ENCODE measurements around the gene RNF223. TPM values are rescaled to one million over a fixed set of nuclear protein-coding genes. Genes with fewer than 3 reads are reported as not detected.

RNF223 gene
- total and polyA plus RNA-seq, 8 donors: 0.05 to 0.37 (median 0.16) TPM; not detected in 2

DNA sequence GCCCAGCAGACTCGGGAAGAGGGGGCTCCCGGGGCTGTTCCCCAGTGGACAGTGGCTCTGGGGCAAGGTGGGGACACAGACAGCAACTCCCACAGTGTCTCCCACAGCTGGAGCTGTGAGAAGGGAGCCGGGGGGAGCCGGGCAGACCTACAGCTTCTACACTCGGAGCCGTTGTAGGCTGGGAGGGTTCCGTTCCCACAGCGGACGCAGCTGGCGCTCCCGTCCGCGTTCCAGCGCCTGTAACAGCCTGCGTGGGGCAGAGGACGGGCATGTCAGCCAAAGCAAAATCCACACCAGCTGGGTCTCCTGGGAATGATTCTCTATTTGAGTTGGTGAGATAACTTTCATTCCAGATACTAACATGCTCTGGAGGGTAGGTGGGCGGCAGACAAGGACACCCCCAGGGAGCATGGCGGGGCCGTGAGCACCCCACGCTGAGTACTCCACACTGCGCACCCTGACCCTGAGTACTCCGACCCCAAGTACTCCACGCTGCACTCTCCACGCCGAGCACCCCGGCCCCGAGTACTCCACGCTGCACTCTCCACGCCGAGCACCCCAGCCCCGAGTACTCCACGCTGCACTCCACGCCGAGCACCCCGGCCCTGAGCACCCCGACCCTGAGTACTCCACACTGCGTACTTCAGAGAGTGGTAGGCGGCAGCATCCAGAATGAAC is 13.4 kb upstream of the RNF223 start:
- Histone ChIP-seq H3K27me3 (no peaks in the 10 kb centered on the region), H3K27ac (no peak overlapping the region), H3K4me3 (no peak overlapping the region), H3K4me1 (no peaks in the 10 kb centered on the region), H3K9me3 (no peaks in the 10 kb centered on the region), H3K36me3 (no peaks in the 10 kb centered on the region)
- intact Hi-C loops (cut with DNase I): no loop called here
- TF ChIP-seq CTCF (IDR thresholded peaks at IDR 0.05): no peak
- ATAC-seq (no peak), FAIRE-seq (no peak), DNase-seq (peak in 1 of 6 donors; percentile 35)
- 92 to 93% methylated on average over 38 of the region's 38 CpGs for WGBS, 2 donors

DNA sequence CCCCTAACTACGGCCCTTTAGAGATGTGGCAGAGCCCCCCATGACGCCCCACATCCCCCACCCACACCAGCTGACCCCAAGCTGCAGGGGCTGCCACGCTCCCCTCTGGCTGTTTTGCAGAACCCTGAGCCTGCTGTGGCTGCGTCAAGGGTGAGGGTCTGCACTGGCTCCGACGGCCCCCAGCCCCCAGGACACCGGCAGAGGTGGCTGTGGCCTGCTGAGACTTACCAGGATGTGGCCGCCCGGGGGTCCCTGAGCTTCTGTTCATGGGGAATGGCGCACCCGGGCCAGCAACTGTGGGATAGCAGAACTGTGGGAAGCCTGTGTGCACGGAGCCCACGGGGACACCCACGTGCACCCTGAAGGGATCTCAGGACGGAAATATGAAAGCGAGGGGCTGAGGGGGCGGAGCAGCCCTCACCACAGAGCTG is 12.8 kb upstream of the RNF223 start:
- no peaks in the 10 kb centered on the region for H3K9me3 ChIP-seq
- no peak for TF ChIP-seq CTCF (IDR thresholded peaks at IDR 0.05)
- H3K4me1 ChIP-seq: no peaks in the 10 kb centered on the region
- FAIRE-seq (no peak), DNase-seq (peak in 2 of 6 donors; percentile 42 to 60), ATAC-seq (no peak)
- H3K36me3 ChIP-seq: no peaks in the 10 kb centered on the region
- no peak overlapping the region for H3K27ac ChIP-seq
- H3K4me3 ChIP-seq: no peak overlapping the region
- WGBS, 2 donors: 90 to 91% methylated on average over 16 to 17 of the region's 17 CpGs
- intact Hi-C loops (cut with DNase I): no loop called here
- no peaks in the 10 kb centered on the region for H3K27me3 ChIP-seq

DNA sequence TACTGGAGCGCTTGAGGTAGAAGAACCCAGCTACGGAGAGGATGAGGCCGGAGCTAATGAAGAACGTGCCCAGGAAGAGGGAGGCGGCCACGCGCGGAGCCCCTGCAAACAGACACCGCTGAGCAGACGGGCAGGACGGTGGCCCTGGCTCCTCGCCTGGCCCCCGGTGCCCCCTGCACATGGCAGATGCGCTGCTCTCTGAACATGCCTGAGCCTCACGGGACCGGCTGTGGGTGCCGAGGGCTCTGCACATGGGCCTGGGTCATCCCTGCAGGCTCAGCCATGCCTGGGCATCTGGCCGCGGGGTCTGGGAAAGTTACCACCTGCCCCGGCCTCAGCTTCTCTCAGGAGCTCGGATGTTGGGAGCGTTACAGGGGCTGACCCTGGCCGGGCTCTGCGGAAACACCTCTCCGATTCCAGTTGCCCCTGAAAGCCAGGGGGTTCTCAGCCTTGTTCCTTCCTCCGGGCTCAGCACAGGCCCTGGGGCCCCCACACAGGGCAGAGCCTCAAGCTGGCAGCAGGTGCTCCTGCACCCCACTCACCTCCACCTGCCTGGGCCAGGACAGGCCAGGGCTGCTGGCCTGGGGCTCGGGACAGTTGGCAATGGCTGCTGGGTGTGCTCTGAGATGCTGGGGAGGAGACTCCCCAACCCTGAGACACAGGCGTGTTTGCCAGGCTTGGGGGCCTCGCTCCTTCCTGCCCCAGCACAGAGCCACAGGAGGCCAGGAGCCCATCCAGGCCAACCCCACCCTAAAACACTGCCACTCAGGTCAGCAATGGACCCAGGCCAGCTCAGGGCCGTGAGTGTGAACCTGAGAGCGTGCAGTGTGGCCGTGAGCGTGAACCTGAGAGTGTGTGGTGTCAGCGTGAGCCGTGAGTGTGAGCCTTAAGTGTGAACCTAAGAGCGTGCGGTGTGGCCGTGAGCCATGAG is 12.1 kb upstream of the RNF223 start:
- DNase-seq: peak in 3 of 6 donors; percentile 26 to 62 (median 54)
- 90 to 92% methylated on average over 38 of the region's 38 CpGs for WGBS, 2 donors
- intact Hi-C loops (cut with DNase I): no loop called here
- ATAC-seq: no peak
- no peak for FAIRE-seq
- Histone ChIP-seq H3K4me3 (no peak overlapping the region), H3K4me1 (no peaks in the 10 kb centered on the region), H3K27me3 (no peaks in the 10 kb centered on the region), H3K27ac (no peak overlapping the region), H3K36me3 (no peaks in the 10 kb centered on the region), H3K9me3 (no peaks in the 10 kb centered on the region)
- TF ChIP-seq CTCF (IDR thresholded peaks at IDR 0.05): no peak

DNA sequence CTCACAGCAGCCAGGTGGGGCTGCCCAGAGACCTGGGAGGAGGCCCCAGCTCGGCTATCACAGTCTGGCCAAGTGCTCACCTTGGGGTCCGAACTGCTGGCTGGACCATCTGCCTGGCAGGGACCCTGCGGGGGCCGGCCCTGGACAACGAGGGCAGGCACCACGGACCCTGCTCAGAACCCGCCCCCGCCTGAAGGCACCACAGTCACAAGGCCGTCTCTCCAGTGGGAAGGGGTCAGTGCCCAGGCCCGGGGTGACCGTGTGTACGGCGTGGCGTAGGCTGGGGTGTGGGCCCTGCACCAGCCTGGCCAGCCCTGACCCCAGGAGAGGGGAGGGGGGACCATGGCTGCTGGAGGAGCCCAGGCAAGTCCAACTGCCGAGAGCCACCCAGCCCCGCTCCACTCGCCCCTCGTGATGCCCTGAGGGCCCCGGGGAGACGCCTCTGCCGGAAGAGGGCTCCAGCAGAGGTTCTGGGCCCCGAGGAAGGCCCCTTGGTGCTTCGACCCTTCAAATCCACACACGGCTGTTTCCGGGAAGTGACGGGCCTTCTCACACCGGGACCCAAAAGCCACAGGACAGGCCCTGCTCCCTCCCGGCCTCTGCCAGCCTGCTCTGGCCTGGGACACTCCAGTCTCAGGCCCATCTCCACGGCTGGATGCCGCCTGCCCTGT is 11.2 kb upstream of the RNF223 start:
- no peaks in the 10 kb centered on the region for H3K4me1 ChIP-seq
- DNase-seq: peak in 2 of 6 donors; percentile 56 to 70
- no peak for FAIRE-seq
- H3K4me3 ChIP-seq: no peak overlapping the region
- WGBS, 2 donors: 89 to 90% methylated on average over 17 to 30 of the region's 30 CpGs
- H3K27me3 ChIP-seq: no peaks in the 10 kb centered on the region
- H3K27ac ChIP-seq: no peak overlapping the region
- ATAC-seq: no peak
- no peak for TF ChIP-seq CTCF (IDR thresholded peaks at IDR 0.05)
- intact Hi-C loops (cut with DNase I): no loop called here
- H3K36me3 ChIP-seq: no peaks in the 10 kb centered on the region
- H3K9me3 ChIP-seq: no peaks in the 10 kb centered on the region
